Osteoblast (primary cell): ENCODE results near the gene NKX1-2. TPM values are rescaled to one million over a fixed set of nuclear protein-coding genes. Genes with fewer than 3 reads are reported as not detected.
"Not testable (repeated sequence)": the region's sequence is repeated elsewhere in the genome, so short reads cannot be mapped to it uniquely, and the experiment has no call there.

Experiments
- DNase-seq: peaks from one replicate; pipeline ENCODE4 v3.0.0; 2011; ENCODE audit warnings: low spot score, mixed read lengths; ENCODE audit not compliant: insufficient read length; ENCODE audit errors: missing footprints
- H2AFZ ChIP-seq: 2 replicates; pipeline ENCODE4 v1.6.0; 2011; ENCODE audit warnings: mild to moderate bottlenecking, low read length
- H3K27ac ChIP-seq: 2 replicates; pipeline ENCODE4 v1.5.1; 2011; ENCODE audit warnings: mild to moderate bottlenecking, low read depth, low read length, moderate library complexity
- H3K27me3 ChIP-seq: 2 replicates; pipeline ENCODE4 v1.6.0; 2012; ENCODE audit warnings: mild to moderate bottlenecking, control low read depth, inconsistent platforms, low read length, moderate library complexity; ENCODE audit not compliant: insufficient read depth
- H3K36me3 ChIP-seq: 2 replicates; pipeline ENCODE4 v1.5.1; 2011; ENCODE audit warnings: mild to moderate bottlenecking, low read length, control low read depth, moderate library complexity; ENCODE audit not compliant: insufficient read depth
- H3K4me1 ChIP-seq: 2 replicates; pipeline ENCODE4 v1.5.1; 2011; ENCODE audit warnings: mild to moderate bottlenecking, low read length, control low read depth, moderate library complexity; ENCODE audit not compliant: insufficient read depth
- H3K4me2 ChIP-seq: 2 replicates; pipeline ENCODE4 v1.6.0; 2011; ENCODE audit warnings: mild to moderate bottlenecking, low read length; ENCODE audit not compliant: insufficient read depth
- H3K4me3 ChIP-seq: fragments of 200-600 bp; sonication (generic); 3 replicates; pipeline ENCODE4 v1.5.1; 2012; ENCODE audit warnings: mild to moderate bottlenecking, low read length, inconsistent platforms; ENCODE audit not compliant: insufficient read depth
- H3K79me2 ChIP-seq: 2 replicates; pipeline ENCODE4 v1.6.0; 2012; ENCODE audit warnings: mild to moderate bottlenecking, low read length, control low read depth, inconsistent platforms; ENCODE audit not compliant: insufficient read depth
- H3K9me3 ChIP-seq: 2 replicates; pipeline ENCODE4 v1.5.1; 2011; ENCODE audit warnings: low read depth, low read length, control low read depth
- H4K20me1 ChIP-seq: 2 replicates; pipeline ENCODE4 v1.6.0; 2012; ENCODE audit warnings: mild to moderate bottlenecking, low read length, control low read depth; ENCODE audit not compliant: insufficient read depth
- total RNA-seq: library from RNA; depleted of rRNA; stranded (reverse); fragments of >200 nt; gene quantifications from 2 replicates; pipeline ENCODE4 v1.2.3, GENCODE V29; 2012
- TF ChIP-seq, protein P1 (sequence below): IDR thresholded peaks from 2 replicates; pipeline ENCODE4 v1.5.1; 2011; ENCODE audit warnings: mild to moderate bottlenecking, low read depth, low read length, moderate library complexity; ENCODE audit errors: extremely low read depth

NKX1-2 gene
- total RNA-seq, 1 donor = not detected

GRCh38 chr10:124448696-124449169, 1.1 kb downstream of the NKX1-2 start:
- Histone ChIP-seq H3K4me3 (no peak overlapping the region), H4K20me1 (no peaks in the 10 kb centered on the region), H2AFZ (no peak overlapping the region), H3K79me2 (no peaks in the 10 kb centered on the region), H3K27me3 (peaks cover 84% of the 10 kb centered on the region), H3K9me3 (no peaks in the 10 kb centered on the region), H3K27ac (no peak overlapping the region), H3K4me2 (no peak overlapping the region), H3K4me1 (no peaks in the 10 kb centered on the region), H3K36me3 (no peaks in the 10 kb centered on the region)
- DNase-seq = peak; percentile 69
- TF ChIP-seq, protein P1, sequence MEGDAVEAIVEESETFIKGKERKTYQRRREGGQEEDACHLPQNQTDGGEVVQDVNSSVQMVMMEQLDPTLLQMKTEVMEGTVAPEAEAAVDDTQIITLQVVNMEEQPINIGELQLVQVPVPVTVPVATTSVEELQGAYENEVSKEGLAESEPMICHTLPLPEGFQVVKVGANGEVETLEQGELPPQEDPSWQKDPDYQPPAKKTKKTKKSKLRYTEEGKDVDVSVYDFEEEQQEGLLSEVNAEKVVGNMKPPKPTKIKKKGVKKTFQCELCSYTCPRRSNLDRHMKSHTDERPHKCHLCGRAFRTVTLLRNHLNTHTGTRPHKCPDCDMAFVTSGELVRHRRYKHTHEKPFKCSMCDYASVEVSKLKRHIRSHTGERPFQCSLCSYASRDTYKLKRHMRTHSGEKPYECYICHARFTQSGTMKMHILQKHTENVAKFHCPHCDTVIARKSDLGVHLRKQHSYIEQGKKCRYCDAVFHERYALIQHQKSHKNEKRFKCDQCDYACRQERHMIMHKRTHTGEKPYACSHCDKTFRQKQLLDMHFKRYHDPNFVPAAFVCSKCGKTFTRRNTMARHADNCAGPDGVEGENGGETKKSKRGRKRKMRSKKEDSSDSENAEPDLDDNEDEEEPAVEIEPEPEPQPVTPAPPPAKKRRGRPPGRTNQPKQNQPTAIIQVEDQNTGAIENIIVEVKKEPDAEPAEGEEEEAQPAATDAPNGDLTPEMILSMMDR = no peak

DNA sequence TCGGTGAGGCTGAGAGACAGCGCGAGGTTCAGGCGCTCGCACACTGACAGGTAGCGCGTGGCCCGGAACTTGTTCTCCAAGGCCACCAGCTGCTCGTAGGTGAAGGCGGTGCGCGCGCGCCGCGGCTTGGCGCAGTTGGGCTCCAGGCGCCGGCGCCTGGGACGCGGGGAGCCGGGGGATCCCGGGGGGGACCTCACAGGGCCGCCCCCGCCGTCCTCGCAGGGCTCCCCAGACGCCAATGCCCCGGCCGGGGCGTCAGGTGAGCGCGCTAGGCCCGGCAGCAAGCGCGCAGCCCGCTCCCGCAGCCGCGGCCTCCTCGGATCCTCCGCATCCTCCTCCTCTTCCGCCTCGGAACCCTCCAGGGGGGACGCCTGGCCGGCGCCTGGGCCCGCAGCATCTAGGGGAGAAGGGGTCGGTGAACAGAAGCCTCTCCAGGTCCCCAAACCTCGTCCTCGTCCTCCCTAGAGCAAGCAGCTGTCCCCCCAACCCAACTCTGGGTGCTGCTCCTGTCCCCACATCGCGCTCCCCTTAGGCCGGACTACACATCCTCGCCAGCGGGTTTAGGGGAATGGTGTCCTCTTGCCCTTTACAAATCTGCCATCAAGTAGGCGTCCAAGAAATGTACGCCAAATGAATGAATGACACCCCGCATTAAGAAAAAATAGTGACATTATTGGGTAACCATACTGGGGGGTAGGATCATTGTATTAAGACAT, 1.9 kb downstream of the NKX1-2 start:
- Histone ChIP-seq H3K27ac (no peak overlapping the region), H3K36me3 (no peaks in the 10 kb centered on the region), H3K9me3 (no peaks in the 10 kb centered on the region), H4K20me1 (no peaks in the 10 kb centered on the region), H2AFZ (no peak overlapping the region), H3K4me3 (no peak overlapping the region), H3K4me2 (no peak overlapping the region), H3K27me3 (peaks cover 78% of the 10 kb centered on the region), H3K79me2 (no peaks in the 10 kb centered on the region), H3K4me1 (no peaks in the 10 kb centered on the region)
- peak; percentile 82 for DNase-seq
- TF ChIP-seq, protein P1 = no peak

- Histone ChIP-seq H3K4me2 (no peak overlapping the region), H3K4me3 (no peak overlapping the region), H4K20me1 (no peaks in the 10 kb centered on the region), H3K79me2 (no peaks in the 10 kb centered on the region), H3K9me3 (no peaks in the 10 kb centered on the region), H3K4me1 (no peaks in the 10 kb centered on the region), H3K36me3 (no peaks in the 10 kb centered on the region), H2AFZ (no peak overlapping the region), H3K27me3 (peaks cover 71% of the 10 kb centered on the region), H3K27ac (no peak overlapping the region)
- DNase-seq = peak; percentile 58
- TF ChIP-seq, protein P1 = no peak
These were observed 2.7 kb downstream of the NKX1-2 start for GRCh38 chr10:124446830-124447750.

- not testable (repeated sequence) for H3K9me3 ChIP-seq, H3K27ac ChIP-seq, H3K4me1 ChIP-seq, H3K79me2 ChIP-seq, DNase-seq, H2AFZ ChIP-seq, H3K36me3 ChIP-seq, H4K20me1 ChIP-seq, H3K4me3 ChIP-seq, H3K4me2 ChIP-seq
- H3K27me3 ChIP-seq = peaks cover 19% of the 10 kb centered on the region
These were observed 8.1 kb downstream of the NKX1-2 start for GRCh38 chr10:124441694-124442093.
